HG02678 (cell line): ENCODE results near the gene TMX1.

Experiments used
- ATAC-seq: cut with Tn5 transposase; IDR thresholded peaks from one replicate; pipeline ENCODE4 v1.9.1; 2021; ENCODE audit warnings: mild to moderate bottlenecking, moderate library complexity; ENCODE audit not compliant: unreplicated experiment

The TMX1 gene

GRCh38 chr14:51291016-51291415 is 51.0 kb downstream of the TMX1 start:
- ATAC-seq = no peak

DNA sequence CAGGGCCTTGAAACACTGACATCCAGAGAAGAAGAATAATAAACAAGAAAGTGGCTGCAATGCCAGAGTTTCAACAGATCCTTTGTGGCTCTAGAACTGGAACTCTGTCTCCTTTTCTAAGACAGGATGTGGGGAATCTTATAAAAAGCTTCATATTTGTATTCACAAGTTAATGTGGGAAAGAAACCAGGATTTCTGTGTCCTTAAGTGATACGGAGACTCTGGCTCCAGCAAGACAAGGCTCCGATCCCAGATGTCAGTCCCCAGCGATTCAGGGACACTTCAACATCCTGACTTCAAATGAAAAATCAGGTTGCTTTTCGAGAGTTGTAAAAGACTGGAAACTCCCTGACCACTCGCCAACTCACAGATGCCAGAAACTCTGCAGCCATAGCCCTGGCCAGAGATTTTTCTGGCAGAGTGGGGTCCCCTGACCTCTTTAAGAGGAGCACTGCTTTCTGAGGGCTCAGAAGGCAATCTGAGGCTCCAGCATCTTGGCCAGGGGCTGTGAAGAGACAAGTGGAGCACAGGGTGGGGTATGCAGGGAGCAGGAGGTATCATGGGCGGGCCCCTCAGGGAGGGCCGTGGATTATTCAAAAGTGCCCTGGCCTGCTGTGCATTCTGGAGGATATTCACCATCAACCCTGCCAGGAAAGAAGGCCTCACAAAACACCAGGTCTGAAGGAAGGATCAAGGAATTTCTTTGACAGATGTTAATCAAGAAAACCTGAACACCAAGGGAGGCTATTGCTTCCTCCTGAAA is 53.3 kb downstream of the TMX1 start:
- ATAC-seq = no peak

- ATAC-seq = no peak
These were observed 53.9 kb downstream of the TMX1 start for GRCh38 chr14:51293912-51294389.

- no peak for ATAC-seq
These were observed 55.0 kb downstream of the TMX1 start for GRCh38 chr14:51294951-51295525.

GRCh38 chr14:51295646-51296263 is 55.7 kb downstream of the TMX1 start:
- ATAC-seq = no peak

DNA sequence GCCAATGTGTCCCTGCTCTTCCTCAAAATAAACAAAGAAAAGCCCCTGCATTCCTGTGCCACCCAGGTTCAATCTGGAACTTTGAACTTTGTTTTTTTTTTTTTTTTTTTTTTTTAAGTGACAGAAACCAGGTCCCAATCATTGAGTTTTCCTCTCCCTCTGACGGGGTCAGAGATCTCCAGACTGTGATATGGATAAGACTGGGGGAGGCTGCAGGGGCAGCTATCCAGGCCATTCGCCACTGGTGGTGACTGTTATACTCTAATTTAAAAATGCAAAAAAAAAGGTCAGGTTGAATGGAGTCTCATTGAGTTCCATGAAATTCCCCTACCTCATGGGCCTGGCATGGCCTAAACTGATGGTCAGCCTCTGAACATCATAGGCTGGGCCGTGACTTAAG is 57.0 kb downstream of the TMX1 start:
- ATAC-seq = no peak

DNA sequence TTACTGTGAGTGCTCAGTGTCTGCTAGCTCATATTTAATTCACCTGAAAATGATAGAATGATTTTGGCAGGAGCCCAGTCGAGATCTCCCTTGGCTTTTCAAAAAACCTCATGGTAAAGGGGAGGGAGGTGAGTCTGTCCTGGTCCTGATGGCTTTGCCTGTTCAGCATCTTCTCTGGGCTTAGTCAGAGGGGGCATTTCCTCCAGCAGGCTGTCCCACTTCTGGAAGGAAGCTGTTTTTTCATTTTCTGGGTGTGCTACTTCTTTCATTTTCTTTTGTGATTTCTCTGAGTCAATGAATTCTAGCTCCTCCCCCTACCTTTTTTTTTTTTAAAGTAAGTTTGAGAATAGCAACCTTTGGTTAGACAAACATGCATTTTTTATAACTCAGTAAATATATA is 58.8 kb downstream of the TMX1 start:
- ATAC-seq = no peak

- no peak for ATAC-seq
These were observed 62.4 kb downstream of the TMX1 start for GRCh38 chr14:51302295-51303030.

DNA sequence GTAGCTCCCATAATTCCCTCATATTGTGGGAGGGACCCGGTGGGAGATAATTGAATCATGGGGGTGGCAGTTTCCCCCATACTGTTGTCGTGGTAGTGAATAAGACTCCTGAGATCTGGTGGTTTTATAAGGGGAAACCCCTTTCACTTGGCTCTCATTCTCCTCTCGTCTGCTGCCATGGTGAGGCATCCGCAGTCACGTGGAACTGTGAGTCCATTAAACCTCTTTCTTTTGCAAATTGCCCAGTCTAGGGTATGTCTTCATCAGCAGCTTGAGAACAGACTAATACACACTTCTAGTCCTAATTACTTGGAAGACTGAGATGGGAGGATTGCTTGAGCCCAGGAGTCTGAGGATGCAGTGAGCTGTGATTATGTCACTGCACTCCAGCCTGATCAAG is 64.4 kb downstream of the TMX1 start:
- ATAC-seq = no peak

GRCh38 chr14:51304941-51305340 is 64.9 kb downstream of the TMX1 start:
- ATAC-seq = no peak

DNA sequence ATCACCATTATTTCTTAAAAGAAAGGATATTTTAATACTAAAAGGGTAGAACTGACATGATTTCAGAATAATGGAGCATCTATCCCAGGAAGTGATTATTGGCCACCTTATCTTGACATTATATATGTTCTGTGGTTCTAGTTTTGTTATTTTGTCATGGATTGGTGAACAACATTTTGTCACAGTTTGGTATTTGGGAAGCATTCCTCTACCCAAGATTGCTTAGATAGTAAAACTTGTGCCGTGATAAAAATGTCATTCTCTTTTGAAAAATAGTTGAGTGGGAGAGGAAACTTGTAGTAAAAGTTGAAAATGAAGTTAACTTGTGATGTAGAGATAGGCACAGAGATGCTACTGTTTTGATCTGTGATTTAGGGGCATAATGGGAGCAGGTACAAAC is 65.7 kb downstream of the TMX1 start:
- no peak for ATAC-seq
